ENCODE data around the gene BRPF1. TPM values are rescaled to one million over a fixed set of nuclear protein-coding genes. Genes with fewer than 3 reads are reported as not detected.

BRPF1 gene
- total RNA-seq, 6 experiments from 2014 or later: 3.5 to 5.4 (median 5.1) TPM

DNA sequence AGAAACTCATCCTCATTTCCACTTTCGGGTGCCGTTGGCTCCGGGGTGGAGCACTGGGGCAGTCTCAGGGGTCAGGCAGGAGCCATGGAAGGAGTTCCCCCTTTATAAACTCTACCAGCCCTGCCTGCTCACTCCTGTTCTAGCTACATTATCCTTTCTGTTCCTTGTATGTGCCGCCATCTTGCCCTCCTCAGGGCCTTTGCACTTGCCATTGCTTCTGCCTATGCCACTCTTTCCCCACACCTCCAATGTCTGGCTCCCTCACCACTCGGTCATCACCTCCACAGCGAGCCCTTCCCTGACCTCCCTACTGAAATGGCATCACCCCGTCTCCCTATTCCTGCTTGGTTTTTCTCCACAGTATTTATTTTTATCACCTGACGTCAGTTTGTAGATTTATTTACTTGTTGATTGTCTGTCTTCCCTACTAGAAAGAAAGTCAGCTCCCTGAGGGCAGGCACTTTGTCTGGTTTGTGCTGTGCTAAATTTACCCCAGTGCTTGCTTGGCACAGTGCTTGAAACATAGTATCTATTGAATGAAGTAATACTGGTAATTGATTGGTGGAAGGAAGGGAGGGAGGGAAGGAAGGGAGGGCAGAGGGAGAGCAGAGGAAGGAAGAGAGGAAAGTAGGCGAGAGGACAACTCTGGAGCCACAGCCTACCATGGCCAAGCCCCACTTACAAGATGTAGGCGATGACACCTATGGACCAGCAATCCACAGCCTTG, 29.4 kb downstream of the BRPF1 start:
- H3K27me3 ChIP-seq: no peaks in the 10 kb centered on the region
- intact Hi-C loops (cut with DNase I): no loop called here
- 97% methylated on average over 6 of the region's 10 CpGs for WGBS (ENCODE audit: insufficient coverage, low coverage, low lambda C conversion rate, missing lambda C conversion rate)
- no peaks in the 10 kb centered on the region for H3K4me1 ChIP-seq
- TF ChIP-seq POLR2A (IDR thresholded peaks at IDR 0.05): no peak
- TF ChIP-seq, protein P1, sequence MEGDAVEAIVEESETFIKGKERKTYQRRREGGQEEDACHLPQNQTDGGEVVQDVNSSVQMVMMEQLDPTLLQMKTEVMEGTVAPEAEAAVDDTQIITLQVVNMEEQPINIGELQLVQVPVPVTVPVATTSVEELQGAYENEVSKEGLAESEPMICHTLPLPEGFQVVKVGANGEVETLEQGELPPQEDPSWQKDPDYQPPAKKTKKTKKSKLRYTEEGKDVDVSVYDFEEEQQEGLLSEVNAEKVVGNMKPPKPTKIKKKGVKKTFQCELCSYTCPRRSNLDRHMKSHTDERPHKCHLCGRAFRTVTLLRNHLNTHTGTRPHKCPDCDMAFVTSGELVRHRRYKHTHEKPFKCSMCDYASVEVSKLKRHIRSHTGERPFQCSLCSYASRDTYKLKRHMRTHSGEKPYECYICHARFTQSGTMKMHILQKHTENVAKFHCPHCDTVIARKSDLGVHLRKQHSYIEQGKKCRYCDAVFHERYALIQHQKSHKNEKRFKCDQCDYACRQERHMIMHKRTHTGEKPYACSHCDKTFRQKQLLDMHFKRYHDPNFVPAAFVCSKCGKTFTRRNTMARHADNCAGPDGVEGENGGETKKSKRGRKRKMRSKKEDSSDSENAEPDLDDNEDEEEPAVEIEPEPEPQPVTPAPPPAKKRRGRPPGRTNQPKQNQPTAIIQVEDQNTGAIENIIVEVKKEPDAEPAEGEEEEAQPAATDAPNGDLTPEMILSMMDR (IDR thresholded peaks at IDR 0.05): no peak
- no peak overlapping the region for H3K27ac ChIP-seq
- H3K36me3 ChIP-seq: peaks cover 0 to 45% (median 18%) of the 10 kb centered on the region in 4 donors
- DNase-seq (no peak), ATAC-seq (no peak)
- no peak overlapping the region for H3K4me3 ChIP-seq
- no peaks in the 10 kb centered on the region for H3K9me3 ChIP-seq

DNA sequence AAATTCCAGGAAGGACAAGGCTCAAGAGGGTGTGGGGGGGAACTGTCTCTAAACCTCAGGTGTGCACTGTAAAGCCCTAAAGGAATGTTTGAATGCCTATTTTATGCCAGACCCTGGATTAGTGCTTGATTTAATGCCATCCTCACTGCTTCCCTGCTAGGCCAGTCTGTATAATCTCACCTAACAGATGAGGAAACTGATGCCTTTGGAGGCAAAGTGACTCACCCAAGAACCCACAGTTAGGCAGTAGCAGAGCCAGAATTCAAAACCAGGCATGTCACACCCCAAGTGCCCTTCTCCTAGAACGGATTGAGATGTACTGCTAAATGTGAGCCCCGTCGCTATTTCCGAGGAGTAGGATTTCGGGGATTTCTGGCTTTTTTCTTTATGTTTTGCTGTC, 30.4 kb downstream of the BRPF1 start:
- 93% methylated on average over 5 of the region's 5 CpGs for WGBS (ENCODE audit: insufficient coverage, low coverage, low lambda C conversion rate, missing lambda C conversion rate)
- H3K4me3 ChIP-seq: no peak overlapping the region
- DNase-seq (no peak), ATAC-seq (no peak)
- TF ChIP-seq, protein P1 (IDR thresholded peaks at IDR 0.05): no peak
- TF ChIP-seq POLR2A (IDR thresholded peaks at IDR 0.05): no peak
- H3K4me1 ChIP-seq: no peaks in the 10 kb centered on the region
- H3K27ac ChIP-seq: no peak overlapping the region
- H3K27me3 ChIP-seq: no peaks in the 10 kb centered on the region
- H3K36me3 ChIP-seq: peaks cover 0 to 35% (median 14%) of the 10 kb centered on the region in 4 donors
- no peaks in the 10 kb centered on the region for H3K9me3 ChIP-seq
- intact Hi-C loops (cut with DNase I): no loop called here

DNA sequence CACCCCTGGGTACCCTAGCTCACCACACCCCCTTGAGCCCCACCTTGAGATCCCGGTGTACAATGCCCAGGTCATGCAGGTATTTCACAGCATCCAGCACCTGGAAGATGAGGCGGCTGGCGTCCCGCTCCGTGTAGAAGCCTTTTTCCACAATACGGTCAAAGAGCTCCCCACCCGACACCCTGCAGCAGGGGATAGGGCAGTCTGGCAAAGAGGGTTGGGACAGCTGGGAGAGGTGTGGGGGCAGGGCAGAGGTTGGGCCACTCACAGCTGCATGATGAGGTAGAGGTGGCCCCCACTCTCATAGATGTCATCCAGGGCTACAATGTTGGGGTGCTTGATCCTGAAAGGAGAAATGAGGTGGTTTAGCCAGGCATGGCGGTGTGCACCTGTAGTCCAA, 31.3 kb downstream of the BRPF1 start:
- DNase-seq (no peak), ATAC-seq (peak in 1 of 4 donors; percentile 2)
- 100% methylated on average over 2 of the region's 8 CpGs for WGBS (ENCODE audit: insufficient coverage, low coverage, low lambda C conversion rate, missing lambda C conversion rate)
- no peak overlapping the region for H3K27ac ChIP-seq
- no peaks in the 10 kb centered on the region for H3K4me1 ChIP-seq
- intact Hi-C loops (cut with DNase I): no loop called here
- no peak overlapping the region for H3K4me3 ChIP-seq
- no peak for TF ChIP-seq POLR2A (IDR thresholded peaks at IDR 0.05)
- TF ChIP-seq, protein P1 (IDR thresholded peaks at IDR 0.05): no peak
- no peaks in the 10 kb centered on the region for H3K9me3 ChIP-seq
- peaks cover 0 to 25% (median 8%) of the 10 kb centered on the region in 4 donors for H3K36me3 ChIP-seq
- H3K27me3 ChIP-seq: no peaks in the 10 kb centered on the region

DNA sequence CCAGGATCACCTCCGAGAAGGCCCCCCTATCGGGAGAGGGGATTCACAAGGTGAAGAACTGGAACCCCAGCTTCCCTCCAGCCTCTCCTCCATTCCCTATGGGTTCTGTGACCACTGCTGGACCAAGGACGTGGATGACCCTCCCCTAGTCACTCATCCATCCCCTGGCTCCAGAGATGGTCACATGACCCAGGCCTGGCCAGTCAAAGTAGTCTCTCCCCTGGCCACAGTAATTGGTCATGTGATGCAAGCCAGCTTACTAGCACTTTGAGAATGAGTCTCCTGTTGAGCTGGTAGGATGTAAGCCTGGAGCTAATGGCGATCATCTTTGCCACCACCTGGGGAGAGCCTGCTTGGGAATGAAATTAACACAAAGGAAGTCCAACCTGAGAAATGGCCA, 34.3 kb downstream of the BRPF1 start:
- Histone ChIP-seq H3K27me3 (no peaks in the 10 kb centered on the region), H3K9me3 (no peaks in the 10 kb centered on the region), H3K4me1 (peaks cover 0 to 11% (median 1%) of the 10 kb centered on the region in 4 donors), H3K36me3 (peaks cover 0 to 9% (median 4%) of the 10 kb centered on the region in 4 donors), H3K27ac (no peak overlapping the region), H3K4me3 (no peak overlapping the region)
- DNase-seq (no peak), ATAC-seq (no peak)
- intact Hi-C loops (cut with DNase I): no loop called here
- 87% methylated on average over 3 of the region's 4 CpGs for WGBS (ENCODE audit: insufficient coverage, low coverage, low lambda C conversion rate, missing lambda C conversion rate)
- no peak for TF ChIP-seq POLR2A (IDR thresholded peaks at IDR 0.05)
- TF ChIP-seq, protein P1 (IDR thresholded peaks at IDR 0.05): no peak

Data from right lobe of liver (tissue), 6 donors.